Measurements from ENCODE around the gene CYP2W1.

DNA sequence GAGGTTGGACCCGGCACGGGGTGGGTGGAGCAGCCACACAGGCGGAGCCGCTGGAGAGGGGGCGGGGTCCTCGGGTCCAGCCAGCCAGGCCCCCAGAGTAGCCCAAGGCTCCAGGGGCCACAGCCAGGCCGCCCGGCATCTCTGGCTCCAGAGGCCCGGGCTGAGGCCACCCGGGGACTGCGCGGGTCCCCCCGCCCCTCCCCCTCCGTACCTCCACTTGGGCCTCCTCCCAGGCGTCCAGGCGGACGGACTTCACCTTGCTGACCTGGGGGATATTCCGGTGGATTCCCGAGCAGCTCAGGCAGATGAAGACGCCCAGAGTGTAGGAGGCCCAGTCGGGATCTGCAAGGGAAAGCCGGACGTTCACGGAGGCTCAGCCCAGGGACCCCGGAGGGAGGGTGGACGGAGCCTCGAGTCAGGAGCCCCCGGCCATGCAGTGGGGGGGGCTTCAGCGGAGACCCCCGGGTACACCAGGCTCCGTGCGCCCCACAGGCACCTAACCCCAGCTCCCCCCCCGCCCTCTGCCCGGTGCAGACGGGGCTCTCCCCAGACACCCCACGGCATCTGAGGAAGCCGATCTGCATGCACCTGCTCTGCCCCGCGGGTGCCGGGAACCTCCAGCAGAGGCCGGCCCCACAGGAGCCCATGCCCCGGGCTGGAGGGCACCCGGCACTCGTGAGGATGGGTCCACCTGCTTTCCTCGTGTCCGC is 47.7 kb upstream of the CYP2W1 start:
- TF ChIP-seq POLR2AphosphoS5 (IDR thresholded peaks at IDR 0.05; ENCODE audit: low read depth) (no peak), SPI1 (IDR thresholded peaks at IDR 0.05; ENCODE audit: borderline replicate concordance, low read depth) (no peak), GABPA (IDR thresholded peaks at IDR 0.05; ENCODE audit: low read depth) (no peak)
- TF ChIP-seq, protein P1, sequence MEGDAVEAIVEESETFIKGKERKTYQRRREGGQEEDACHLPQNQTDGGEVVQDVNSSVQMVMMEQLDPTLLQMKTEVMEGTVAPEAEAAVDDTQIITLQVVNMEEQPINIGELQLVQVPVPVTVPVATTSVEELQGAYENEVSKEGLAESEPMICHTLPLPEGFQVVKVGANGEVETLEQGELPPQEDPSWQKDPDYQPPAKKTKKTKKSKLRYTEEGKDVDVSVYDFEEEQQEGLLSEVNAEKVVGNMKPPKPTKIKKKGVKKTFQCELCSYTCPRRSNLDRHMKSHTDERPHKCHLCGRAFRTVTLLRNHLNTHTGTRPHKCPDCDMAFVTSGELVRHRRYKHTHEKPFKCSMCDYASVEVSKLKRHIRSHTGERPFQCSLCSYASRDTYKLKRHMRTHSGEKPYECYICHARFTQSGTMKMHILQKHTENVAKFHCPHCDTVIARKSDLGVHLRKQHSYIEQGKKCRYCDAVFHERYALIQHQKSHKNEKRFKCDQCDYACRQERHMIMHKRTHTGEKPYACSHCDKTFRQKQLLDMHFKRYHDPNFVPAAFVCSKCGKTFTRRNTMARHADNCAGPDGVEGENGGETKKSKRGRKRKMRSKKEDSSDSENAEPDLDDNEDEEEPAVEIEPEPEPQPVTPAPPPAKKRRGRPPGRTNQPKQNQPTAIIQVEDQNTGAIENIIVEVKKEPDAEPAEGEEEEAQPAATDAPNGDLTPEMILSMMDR (IDR thresholded peaks at IDR 0.05; ENCODE audit: insufficient read depth, low read length), result no peak
- TF ChIP-seq, protein P2, sequence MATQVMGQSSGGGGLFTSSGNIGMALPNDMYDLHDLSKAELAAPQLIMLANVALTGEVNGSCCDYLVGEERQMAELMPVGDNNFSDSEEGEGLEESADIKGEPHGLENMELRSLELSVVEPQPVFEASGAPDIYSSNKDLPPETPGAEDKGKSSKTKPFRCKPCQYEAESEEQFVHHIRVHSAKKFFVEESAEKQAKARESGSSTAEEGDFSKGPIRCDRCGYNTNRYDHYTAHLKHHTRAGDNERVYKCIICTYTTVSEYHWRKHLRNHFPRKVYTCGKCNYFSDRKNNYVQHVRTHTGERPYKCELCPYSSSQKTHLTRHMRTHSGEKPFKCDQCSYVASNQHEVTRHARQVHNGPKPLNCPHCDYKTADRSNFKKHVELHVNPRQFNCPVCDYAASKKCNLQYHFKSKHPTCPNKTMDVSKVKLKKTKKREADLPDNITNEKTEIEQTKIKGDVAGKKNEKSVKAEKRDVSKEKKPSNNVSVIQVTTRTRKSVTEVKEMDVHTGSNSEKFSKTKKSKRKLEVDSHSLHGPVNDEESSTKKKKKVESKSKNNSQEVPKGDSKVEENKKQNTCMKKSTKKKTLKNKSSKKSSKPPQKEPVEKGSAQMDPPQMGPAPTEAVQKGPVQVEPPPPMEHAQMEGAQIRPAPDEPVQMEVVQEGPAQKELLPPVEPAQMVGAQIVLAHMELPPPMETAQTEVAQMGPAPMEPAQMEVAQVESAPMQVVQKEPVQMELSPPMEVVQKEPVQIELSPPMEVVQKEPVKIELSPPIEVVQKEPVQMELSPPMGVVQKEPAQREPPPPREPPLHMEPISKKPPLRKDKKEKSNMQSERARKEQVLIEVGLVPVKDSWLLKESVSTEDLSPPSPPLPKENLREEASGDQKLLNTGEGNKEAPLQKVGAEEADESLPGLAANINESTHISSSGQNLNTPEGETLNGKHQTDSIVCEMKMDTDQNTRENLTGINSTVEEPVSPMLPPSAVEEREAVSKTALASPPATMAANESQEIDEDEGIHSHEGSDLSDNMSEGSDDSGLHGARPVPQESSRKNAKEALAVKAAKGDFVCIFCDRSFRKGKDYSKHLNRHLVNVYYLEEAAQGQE (IDR thresholded peaks at IDR 0.05; ENCODE audit: insufficient replicate concordance, low read depth), result no peak
